Activated CD8-positive, alpha-beta memory T cell treated with anti-CD3 and anti-CD28 coated beads, Interleukin-2, amount 50 U/mL, for 48 hours (primary cell): ENCODE results near the gene NLRC3.
"Not testable (repeated sequence)": the region's sequence is repeated elsewhere in the genome, so short reads cannot be mapped to it uniquely, and the experiment has no call there.

Source experiments
- DNase-seq: peaks from one replicate; pipeline ENCODE4 v3.0.0-alpha.2; 2020

NLRC3 gene, protein sequence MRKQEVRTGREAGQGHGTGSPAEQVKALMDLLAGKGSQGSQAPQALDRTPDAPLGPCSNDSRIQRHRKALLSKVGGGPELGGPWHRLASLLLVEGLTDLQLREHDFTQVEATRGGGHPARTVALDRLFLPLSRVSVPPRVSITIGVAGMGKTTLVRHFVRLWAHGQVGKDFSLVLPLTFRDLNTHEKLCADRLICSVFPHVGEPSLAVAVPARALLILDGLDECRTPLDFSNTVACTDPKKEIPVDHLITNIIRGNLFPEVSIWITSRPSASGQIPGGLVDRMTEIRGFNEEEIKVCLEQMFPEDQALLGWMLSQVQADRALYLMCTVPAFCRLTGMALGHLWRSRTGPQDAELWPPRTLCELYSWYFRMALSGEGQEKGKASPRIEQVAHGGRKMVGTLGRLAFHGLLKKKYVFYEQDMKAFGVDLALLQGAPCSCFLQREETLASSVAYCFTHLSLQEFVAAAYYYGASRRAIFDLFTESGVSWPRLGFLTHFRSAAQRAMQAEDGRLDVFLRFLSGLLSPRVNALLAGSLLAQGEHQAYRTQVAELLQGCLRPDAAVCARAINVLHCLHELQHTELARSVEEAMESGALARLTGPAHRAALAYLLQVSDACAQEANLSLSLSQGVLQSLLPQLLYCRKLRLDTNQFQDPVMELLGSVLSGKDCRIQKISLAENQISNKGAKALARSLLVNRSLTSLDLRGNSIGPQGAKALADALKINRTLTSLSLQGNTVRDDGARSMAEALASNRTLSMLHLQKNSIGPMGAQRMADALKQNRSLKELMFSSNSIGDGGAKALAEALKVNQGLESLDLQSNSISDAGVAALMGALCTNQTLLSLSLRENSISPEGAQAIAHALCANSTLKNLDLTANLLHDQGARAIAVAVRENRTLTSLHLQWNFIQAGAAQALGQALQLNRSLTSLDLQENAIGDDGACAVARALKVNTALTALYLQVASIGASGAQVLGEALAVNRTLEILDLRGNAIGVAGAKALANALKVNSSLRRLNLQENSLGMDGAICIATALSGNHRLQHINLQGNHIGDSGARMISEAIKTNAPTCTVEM

DNA sequence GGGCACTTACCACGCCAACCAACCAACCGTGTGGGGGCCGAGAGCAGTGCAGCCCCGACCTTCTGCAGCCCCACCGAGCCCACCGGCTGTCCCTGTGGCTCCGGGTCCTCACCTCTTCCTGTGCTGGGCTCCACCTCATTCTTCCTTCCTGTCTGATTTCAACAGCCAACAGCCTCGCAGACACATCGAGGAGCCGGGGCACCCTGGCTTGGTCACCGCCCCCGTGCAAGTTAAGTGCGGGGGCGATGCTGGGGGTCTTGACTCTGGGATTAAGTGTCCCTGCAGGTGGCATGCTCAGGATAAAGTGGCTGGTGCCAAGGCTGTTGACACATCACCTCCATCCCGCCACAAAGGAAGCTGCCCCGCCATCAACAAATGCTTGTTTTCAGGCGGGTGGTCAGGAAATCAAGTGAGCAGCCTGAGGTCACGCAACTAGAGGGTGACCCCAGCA is at the start of gene NLRC3:
TSS of gene NLRC3 (minus strand) at position 102 of the 451 bp plus-strand sequence. CDS start 12,367 bp downstream, outside the sequence.
- DNase-seq: peak; percentile 75

DNA sequence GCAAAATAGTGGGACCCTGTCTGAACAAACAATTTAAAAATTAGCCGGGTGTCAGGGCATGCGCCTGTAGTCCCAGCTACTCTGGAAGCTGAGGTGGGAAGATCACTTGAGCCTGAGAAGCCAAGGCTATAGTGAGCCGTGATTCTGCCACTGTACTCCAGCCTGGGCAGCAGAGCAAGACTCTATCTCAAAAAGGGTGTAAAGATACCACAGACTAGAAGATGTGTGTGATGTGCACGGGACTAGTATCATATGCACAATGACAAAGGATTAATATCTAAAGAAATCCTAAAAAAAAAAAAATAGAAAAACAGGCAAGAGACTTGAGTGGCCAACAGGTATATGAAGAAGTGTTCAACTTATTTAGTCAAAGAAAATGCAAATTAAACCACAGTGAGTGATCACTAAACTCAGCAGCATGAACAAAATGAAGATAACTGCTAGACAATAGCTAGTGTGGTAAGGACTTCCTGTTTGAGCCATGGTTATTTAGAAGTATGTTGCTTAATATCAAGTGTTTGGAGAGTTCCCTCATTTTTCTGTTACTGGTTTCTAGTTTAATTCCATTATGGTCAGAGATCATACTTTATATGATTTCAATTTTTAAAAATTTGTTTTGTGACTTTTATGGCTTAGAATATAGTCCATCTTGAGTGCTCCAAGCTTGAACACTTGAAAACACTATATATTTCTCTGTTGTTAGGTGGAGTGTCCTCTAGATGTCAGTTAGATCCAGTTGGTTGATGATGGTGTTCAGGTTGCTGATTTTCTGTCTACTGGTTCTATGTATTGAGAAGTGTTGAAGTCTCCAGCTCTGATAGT is 48.9 kb upstream of the NLRC3 start:
- DNase-seq: no peak

DNA sequence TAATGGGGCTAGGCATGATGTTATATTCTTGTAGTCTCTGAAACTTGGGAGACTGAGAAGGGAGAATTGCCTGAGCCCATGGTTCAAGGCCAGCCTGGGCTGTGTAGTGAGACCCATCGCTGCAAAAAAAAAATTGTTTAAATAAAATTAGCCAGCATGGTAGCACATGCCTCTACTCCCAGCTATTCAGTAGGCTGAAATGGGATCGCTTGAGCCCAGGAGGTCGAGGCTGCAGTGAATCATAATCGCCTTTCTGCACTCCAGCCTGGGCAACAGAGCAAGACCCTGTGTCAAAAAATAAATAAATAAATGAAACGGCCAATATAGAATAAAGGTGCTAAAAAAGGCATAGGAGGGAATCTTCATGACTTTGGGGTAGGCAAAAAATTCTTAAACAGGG is 48.1 kb upstream of the NLRC3 start:
- DNase-seq: no peak

DNA sequence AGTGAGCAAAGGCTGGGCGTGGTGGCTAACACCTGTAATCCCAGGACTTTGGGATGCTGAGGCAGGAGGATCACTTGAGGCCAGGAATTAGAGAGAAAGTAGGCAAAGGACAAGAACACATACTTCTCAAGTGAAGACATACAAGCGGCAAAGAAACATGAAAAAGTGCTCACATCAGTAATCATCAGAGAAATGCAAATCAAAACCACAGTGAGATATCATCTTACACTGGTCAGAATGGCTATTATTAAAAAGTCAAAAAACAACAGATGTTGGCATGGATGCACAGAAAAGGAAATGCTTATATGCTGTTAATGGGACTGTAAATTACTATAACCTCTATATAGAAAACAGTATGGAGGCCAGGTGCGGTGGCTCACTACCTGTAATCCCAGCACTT is 46.4 kb upstream of the NLRC3 start:
- no peak for DNase-seq

DNA sequence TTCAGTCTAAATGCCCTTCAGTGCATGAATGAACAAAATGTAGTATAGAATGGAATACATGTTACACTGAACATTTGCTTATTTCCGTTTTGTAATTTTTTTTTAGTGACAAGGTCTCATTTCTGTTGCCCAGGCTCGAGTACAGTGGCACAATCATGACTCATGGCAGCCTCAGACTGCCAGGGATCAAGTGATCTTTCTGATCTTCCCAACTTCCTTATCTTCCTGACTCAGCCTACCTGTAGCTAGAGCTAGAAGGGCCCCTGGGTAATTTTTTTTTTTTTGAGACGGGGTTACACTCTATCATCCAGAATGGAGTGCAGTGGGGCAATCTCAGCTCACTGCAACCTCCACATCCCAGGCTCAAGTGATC is 41.6 kb upstream of the NLRC3 start:
- no peak for DNase-seq

DNA sequence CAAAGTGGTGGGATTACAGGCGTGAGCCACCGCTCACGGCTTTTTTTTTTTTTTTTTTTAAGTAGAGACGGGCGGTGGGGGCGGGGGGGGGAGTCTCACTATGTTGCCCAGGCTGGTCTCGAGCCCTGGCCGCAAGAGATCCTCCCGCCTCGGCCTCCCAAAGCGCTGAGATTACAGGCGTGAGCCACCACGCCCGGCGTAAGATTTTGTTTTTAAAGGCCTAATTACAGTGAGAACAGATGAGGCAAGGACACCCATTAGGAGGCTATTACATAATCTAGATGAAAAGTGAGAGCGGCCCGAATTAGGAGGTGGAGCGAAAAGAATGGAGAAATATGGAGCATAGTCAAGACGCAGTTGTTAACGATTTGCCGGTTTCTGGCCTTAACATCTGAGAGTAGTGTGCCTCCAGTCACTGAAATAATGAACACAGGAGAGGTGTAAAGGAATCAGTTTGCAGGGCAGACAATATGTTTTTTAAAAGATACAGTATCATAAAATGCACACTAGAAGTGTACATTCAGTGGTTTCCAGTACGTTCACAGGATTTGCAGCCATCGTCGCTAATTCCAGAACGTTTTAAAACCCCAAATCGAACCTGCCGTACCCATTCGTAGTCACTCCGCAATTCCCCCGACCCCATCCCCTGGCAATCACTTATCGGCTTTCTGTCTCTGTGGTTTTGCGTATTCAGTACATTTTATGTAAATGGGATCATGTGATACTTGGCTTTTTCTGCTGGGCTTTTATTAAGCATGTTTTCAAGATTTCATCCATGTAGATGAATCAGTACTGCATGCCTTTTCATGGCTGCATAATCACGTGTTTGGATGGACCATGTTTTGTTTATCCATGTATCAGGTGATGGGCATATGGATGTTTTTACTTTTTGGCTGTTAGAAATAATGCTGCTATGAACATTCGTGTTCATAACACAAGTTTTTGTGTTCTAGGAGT is 35.6 kb upstream of the NLRC3 start:
- DNase-seq: no peak

DNA sequence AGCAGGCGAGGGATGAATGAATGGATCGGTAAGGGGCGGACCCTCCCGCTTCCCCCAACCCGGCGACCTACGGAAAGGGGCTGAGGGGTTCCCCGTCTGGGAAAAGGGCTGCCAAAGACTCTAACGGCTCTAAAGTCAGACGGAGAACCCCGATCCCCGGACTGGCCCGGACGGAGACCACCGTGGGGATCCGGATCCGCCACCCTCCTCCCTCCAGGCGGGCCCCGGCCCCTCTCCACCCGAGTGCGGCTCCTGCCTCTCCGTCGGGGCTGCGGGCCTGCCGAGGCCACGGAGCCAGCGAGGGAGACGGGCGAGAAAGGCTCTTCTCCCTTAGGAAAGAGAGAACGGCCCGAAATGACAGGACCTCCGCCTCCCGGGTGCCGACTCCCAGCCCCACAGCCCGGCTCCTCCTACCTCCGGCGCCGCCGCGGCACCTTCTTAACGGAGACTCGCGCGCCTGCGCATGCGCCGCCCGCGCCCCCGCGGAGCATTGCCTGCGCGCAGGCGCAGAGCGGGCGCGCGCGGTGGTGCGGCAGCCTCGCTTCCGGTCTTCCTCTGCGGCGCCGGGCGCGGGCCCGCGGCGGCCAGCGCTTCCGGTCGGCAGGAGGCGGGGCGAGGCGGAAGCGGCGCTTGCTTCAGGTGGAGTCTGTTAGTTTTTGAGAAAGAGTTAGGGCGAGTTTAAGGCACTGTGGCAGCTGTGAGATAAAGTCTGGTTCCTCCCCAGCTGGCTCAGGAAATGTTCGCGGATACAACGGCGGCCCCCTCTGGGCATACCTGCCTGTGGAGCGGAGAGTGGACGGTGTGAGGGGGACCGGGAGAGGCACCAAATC is 34.2 kb upstream of the NLRC3 start, which contains the start of gene SLX4:
TSS of gene SLX4 (minus strand) at position 461 of the 830 bp plus-strand sequence. CDS start 2,642 bp downstream, outside the sequence.
- peak; percentile 96 for DNase-seq

DNA sequence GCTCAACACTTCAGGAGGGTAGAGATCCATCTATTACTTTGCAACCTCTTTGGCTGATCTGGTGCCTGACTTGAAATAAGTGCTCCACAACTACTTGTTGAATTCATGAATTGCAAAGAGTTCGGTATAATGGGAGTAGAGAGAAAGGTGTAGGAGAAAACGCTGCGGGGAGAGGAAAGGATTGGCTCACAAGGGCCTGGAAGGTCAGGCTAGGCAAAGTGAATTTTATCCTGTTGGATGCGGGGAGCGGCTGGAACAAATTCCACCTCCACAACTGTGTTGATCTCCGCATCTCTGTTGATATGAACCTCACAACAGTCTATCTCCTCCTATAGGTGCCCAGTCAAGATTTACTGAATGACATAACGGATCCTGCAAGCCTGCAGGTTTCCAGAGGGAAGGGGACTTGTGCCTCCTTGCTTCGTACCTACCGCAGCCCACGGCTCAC is 33.5 kb upstream of the NLRC3 start:
- no peak for DNase-seq

DNA sequence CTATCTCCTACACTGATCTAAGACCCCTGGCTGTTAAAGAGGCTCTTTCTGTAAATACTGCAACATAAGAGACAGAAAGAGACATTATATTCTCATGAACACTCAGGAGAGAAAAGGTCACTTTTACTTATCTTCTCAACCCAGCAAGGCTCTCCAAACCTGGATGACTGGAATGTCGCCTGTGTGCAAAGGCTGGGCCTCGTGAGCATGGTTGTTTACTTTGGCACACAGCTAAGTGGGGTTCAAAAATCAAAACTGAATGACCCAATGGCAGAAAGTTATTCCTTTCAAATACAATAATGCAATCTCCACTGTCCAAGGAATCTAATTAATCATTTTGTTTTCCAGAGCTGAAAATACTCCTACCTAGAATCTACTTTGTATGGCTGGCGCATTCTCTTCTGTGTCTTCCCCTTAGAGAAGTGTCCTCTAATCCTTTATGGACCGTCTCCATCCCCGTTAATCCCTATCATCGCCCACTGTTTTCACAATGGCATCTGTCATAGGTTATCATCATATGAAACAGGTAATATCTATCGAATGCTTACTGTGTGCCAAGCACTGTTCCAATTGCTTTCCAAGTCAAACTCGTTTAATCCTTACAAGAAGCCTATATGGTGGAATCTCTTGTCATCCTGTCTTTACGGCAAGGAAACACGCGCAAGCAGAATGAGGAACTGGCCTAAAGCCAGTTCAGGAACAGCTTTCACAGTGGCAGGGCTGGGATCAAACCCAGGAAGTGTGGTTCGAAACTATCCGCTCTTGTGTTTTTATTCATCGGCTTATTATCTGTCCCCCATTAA is 32.9 kb upstream of the NLRC3 start:
- DNase-seq: no peak

DNA sequence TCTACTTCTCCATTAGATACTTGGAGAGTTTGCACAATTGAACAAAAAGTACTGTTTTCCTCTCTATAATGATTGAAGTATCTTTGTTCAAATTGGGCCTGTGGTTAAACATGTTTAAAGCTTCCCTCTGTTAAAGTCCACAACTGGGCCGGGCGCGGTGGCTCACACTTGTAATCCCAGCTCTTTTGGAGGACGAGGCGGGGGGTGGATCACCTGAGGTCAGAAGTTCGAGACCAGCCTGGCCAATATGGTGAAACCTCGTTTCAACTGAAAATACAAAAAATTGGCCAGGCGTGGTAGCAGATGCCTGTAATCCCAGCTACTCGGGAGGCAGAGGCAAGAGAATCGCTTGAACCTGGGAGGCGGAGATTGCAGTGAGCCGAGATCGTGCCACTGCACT is 31.8 kb upstream of the NLRC3 start:
- not testable (repeated sequence) for DNase-seq

DNA sequence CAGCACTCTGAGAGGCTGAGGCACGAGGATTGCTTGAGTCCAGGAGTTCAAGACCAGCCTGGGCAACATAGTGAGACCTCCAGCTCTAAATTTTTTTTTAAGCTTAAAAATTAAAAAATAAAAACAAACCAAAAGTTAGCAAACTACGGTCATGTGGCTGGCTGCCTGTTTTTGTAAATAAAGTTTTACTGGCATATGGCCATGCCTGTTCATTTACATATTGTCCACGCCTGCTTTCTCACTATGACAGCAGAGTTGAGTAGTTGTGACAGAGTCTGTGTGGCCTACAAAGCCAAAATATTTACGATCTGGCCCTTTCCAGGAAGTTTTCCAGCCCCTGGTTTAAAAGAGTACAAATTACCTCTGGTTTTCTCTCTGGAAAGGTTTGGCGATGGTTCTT is 30.9 kb upstream of the NLRC3 start:
- no peak for DNase-seq

DNA sequence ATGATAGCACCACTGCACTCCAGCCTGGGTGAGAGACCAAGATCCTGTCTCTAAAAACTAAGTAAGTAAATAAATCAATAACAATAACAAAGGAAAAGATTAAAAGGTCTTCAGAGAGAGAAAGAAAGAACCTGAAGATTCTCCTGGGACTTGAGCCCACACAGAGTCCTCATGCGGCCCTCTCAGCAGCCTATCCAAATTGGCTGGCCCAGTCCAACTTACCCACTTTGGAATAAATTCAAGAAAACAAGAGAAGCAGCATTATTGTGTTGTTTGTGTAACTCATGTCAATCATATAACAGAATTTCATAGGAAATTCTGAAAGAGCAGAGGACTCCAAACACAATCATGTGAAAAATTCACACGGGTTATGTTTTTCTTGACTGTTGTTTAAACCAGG is 30.4 kb upstream of the NLRC3 start:
- DNase-seq: no peak

DNA sequence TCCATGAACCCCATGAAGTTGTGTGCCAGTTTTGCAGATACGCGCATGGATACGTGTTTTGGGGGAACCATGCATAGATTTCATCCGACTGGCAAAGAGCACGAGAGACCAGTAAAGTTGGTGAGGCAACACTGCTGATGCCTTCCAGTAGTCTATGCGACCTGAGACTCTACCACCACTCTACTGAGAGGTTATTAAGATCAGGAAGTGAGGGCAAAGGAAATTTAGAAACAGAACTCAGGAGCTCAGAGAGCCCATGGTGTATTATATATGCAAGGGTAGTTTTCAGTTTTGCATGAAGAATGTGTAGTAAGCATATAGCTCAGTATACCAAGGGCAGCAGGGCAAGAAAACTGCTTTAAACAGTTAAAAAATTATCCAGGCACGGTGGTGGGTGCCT is 30.0 kb upstream of the NLRC3 start:
- no peak for DNase-seq

DNA sequence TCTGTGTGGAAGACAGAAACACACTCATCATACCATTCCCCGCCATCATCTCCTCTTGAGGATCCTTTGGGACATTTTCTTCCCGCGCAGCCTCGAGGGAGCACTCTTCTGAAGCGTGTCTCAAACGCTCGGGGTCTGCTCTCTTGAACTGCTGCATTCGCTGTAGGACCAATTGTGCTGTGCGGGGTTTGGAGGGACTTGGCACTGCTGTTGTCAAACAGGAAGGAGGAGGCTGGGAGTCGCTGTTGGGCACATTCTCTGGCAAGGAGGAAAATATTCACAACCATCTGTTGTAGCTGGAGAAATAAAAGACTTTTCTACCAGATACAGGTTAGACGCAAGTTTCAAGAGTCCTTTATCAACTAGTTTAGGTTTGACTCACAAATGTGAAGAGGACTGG is 29.2 kb upstream of the NLRC3 start:
- DNase-seq: no peak

DNA sequence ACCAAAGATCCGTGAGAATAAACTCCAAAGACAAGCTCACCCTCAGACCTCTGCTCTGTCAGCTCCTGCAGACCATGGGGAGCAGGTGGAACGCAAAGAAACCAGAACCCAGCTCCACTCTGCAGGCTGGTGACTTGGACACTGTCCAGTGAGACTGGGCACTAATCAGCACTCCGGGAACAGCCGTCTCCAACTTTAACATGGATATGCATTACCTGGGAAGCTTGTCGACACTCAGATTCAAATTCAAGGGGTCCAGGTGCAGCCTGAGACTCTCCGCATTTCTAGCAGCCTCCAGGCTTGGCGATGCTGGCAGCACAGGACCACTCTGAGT is 25.1 kb upstream of the NLRC3 start:
- DNase-seq: no peak

DNA sequence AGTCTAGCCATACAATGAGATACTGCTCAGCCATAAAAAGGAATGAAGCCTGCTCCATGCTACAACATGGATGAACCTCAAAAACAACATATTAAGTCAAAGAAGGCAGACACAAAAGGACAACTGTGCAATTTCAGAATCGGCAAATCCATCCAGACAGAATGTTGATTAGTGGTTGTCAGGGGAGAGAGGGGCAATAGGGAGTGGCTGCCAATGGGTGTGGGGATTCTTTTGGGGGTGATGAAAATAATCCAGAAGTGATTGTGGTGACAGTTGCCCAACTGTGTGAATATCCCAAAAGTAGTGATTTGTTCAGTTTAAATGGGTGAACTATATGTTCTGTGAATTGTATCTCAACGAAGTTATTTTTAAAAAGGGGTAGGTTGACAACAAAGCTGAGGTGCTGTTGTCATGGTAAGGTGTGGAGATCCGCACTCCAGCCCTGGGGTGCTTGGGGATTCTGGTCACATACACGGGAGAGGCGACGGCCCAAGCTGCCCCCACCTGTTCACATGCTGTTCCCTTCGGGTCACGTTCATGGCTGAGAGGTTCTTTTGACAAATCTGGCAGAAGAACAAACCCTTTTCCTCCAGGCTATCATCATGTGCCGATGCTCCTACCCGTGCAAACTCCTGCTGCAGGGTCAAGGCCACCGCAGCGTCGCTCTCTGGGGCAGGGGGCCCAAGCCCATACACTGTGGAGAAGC is 24.6 kb upstream of the NLRC3 start:
- DNase-seq: no peak

DNA sequence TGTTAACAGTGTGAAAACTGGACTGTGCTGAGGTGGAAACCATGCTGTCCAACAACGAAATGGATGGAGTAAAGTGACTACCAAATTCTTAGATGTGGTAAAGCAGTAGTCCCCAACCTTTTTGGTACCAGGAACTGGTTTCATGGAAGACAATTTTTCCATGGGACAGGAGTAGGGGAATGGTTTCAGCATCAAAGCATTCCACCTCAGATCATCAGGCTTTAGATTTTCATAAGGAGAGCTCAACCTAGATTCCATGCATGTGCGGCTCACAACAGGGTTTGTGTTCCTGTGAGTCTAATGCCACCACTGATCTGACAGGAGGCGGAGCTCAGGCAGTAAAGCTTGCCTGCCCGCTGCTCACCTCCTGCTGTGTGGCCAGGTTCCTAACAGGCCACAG is 22.7 kb upstream of the NLRC3 start:
- DNase-seq: no peak

DNA sequence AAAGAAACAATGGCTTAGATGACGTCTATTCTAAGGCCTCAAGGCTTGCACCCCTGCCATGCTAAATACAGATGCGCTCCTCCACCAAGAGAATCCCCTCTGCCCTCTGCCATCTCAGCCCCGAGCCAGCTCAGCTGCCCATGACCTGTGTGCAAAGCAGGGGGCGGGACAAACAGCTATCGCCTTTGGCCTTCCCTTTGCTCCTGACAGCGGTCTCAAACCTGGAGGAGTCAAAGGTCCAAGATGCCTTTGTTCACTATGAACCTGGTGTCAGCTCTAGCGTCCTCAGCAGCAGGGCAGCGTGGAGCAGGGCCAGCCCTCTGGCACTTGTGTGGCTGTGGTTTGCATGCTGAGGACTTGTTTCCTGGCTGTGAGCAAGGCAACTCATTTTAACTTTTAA is 21.9 kb upstream of the NLRC3 start:
- no peak for DNase-seq

DNA sequence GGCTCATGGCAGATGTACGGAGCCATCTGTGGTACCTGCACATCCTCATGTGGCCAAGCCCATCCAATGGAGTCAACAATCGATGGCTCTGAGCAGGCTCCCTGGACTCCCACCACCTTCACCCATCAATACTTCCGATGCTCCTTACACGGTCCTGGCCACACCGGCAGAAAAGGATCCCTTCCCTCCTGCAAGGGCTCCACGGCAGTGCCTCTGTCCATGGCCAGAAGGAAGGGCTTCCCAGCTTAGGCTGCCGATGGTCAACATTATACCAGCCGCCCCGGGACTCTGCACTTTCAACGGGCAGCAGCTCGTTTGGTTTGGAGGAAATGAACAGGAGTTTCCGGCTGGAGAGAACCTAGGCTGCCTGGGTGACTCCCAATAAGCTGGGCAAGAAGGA is 21.0 kb upstream of the NLRC3 start:
- no peak for DNase-seq
